SK-N-SH (cell line): ENCODE measurements around the gene KIF11.

Source experiments
- CTCF ChIP-seq: fragments of 200-600 bp; sonication (generic); IDR thresholded peaks from 2 replicates; pipeline ENCODE4 v1.6.1; 2017; ENCODE audit warnings: antibody characterized with exemption, mild to moderate bottlenecking, moderate library complexity
- GABPA ChIP-seq: IDR thresholded peaks from 2 replicates; pipeline ENCODE4 v1.4.0; 2012; ENCODE audit warnings: low read depth, mild to moderate bottlenecking
- MAX ChIP-seq: IDR thresholded peaks from 2 replicates; pipeline ENCODE4 v1.4.0; 2012; ENCODE audit warnings: low read depth
- MEF2A ChIP-seq: IDR thresholded peaks from 2 replicates; pipeline ENCODE4 v1.4.0; 2012; ENCODE audit warnings: low read depth, borderline replicate concordance

GRCh38 chr10:92619368-92619767 is 26.4 kb downstream of the KIF11 start:
- TF ChIP-seq CTCF (no peak), MAX (no peak), GABPA (no peak), MEF2A (no peak)
